GM23338 (cell line): Measurements from ENCODE around the gene ZSWIM1. TPM values are rescaled to one million over a fixed set of nuclear protein-coding genes. Genes with fewer than 3 reads are reported as not detected.

ENCODE experiments used
- ATAC-seq: fragments of 200-7000 bp; cut with Tn5 transposase; 3 replicates; pipeline ENCODE4 v1.9.1; 2020
- DNase-seq: peaks from one replicate; pipeline ENCODE4 v3.0.0-alpha.2; 2015; ENCODE audit warnings: low spot score
- H2AFZ ChIP-seq: fragments of 200-600 bp; sonication (generic); 2 replicates; pipeline ENCODE4 v1.8.0; 2016; ENCODE audit warnings: antibody characterized with exemption, mild to moderate bottlenecking, moderate library complexity
- H3F3A ChIP-seq: fragments of 200-600 bp; sonication (generic); replicated peaks from 2 replicates; pipeline ENCODE4 v1.8.0; 2017; ENCODE audit warnings: antibody characterized with exemption, mixed run types, low read depth
- H3K27ac ChIP-seq: fragments of 200-600 bp; sonication (generic); 2 replicates; pipeline ENCODE4 v1.6.1; 2016; ENCODE audit warnings: low read depth
- H3K27me3 ChIP-seq: fragments of 200-600 bp; sonication (generic); 2 replicates; pipeline ENCODE4 v1.8.0; 2016; ENCODE audit warnings: mild to moderate bottlenecking, mixed run types, moderate library complexity; ENCODE audit not compliant: insufficient read depth
- H3K36me3 ChIP-seq: fragments of 200-600 bp; sonication (generic); 2 replicates; pipeline ENCODE4 v1.8.0; 2016; ENCODE audit warnings: mild to moderate bottlenecking; ENCODE audit not compliant: insufficient read depth
- H3K4me1 ChIP-seq: fragments of 200-600 bp; sonication (generic); 2 replicates; pipeline ENCODE4 v1.8.0; 2016; ENCODE audit warnings: mild to moderate bottlenecking, moderate library complexity; ENCODE audit not compliant: insufficient read depth
- H3K4me2 ChIP-seq: fragments of 200-600 bp; sonication (generic); 2 replicates; pipeline ENCODE4 v1.7.1; 2017; ENCODE audit warnings: mixed run types
- H3K4me3 ChIP-seq: fragments of 200-600 bp; sonication (generic); 2 replicates; pipeline ENCODE4 v1.6.1; 2016; ENCODE audit warnings: mixed run types
- H3K79me2 ChIP-seq: fragments of 200-600 bp; sonication (generic); replicated peaks from 2 replicates; pipeline ENCODE4 v1.8.0; 2017; ENCODE audit warnings: mild to moderate bottlenecking; ENCODE audit not compliant: insufficient read depth
- H3K9me2 ChIP-seq: fragments of 200-600 bp; sonication (generic); 2 replicates; pipeline ENCODE4 v1.8.0; 2017; ENCODE audit not compliant: insufficient read depth
- H4K20me1 ChIP-seq: fragments of 200-600 bp; sonication (generic); replicated peaks from 2 replicates; pipeline ENCODE4 v1.8.0; 2017; ENCODE audit warnings: mild to moderate bottlenecking; ENCODE audit not compliant: insufficient read depth
- H3K27ac Mint-ChIP-seq: 2 replicates; pipeline ENCODE4 v1.8.0; 2020; ENCODE audit warnings: inconsistent platforms, mild to moderate bottlenecking, moderate library complexity, mixed read lengths
- H3K27me3 Mint-ChIP-seq: 3 replicates; pipeline ENCODE4 v1.8.0; 2022; ENCODE audit warnings: low read depth, mild to moderate bottlenecking, moderate library complexity, mixed read lengths, inconsistent platforms; ENCODE audit not compliant: insufficient read depth, poor library complexity
- H3K36me3 Mint-ChIP-seq: 3 replicates; pipeline ENCODE4 v1.8.0; 2021; ENCODE audit warnings: low read depth, mild to moderate bottlenecking, inconsistent platforms, moderate library complexity, mixed read lengths
- H3K4me1 Mint-ChIP-seq: 3 replicates; pipeline ENCODE4 v1.8.0; 2020; ENCODE audit warnings: mild to moderate bottlenecking, inconsistent platforms, mixed read lengths
- H3K4me3 Mint-ChIP-seq: 3 replicates; pipeline ENCODE4 v1.8.0; 2021; ENCODE audit warnings: moderate library complexity, mild to moderate bottlenecking, inconsistent platforms, mixed read lengths
- H3K9me3 Mint-ChIP-seq: 3 replicates; pipeline ENCODE4 v1.8.0; 2020; ENCODE audit warnings: moderate library complexity, mild to moderate bottlenecking, inconsistent platforms, mixed read lengths
- CTCF ChIP-seq, 2 experiments: fragments of 200-600 bp in 1 of 2; sonication (generic) in 1 of 2; conservative IDR thresholded peaks; 2 replicates each; pipeline versions ENCODE4 v1.5.1 to v1.6.1; 2016 to 2017; ENCODE audit warnings: antibody characterized with exemption in 2 of 2, low read depth in 2 of 2, mild to moderate bottlenecking in 2 of 2, moderate library complexity in 1 of 2
- ETS1 ChIP-seq: IDR thresholded peaks from 2 replicates; pipeline ENCODE4 v1.6.1; 2016; ENCODE audit warnings: antibody characterized with exemption
- EZH2 ChIP-seq: fragments of 200-600 bp; sonication (generic); IDR thresholded peaks from one replicate; pipeline ENCODE4 v1.8.0; 2017; ENCODE audit warnings: antibody characterized with exemption, mild to moderate bottlenecking, low read depth; ENCODE audit not compliant: unreplicated experiment
- EZH2phosphoT487 ChIP-seq: fragments of 200-600 bp; sonication (generic); IDR thresholded peaks from one replicate; pipeline ENCODE4 v1.8.1; 2018; ENCODE audit warnings: antibody characterized with exemption; ENCODE audit not compliant: unreplicated experiment
- JUNB ChIP-seq: IDR thresholded peaks from one replicate; pipeline ENCODE4 v1.6.1; 2016; ENCODE audit warnings: antibody characterized with exemption; ENCODE audit not compliant: unreplicated experiment
- NANOG ChIP-seq: IDR thresholded peaks from 2 replicates; pipeline ENCODE4 v1.6.1; 2016; ENCODE audit warnings: antibody characterized with exemption, borderline replicate concordance
- ZNF331 ChIP-seq: fragments of 250-450 bp; sonication (Bioruptor Pico); IDR thresholded peaks from 2 replicates; pipeline ENCODE4 v1.5.0; 2020; ENCODE audit warnings: low read depth, mild to moderate bottlenecking, moderate library complexity
- polyA plus RNA-seq: library from polyadenylated mRNA; unstranded; fragments of >200 nt; fragmentation: Nextera tagmentation; extraction: Ambion mirVana; gene quantifications from 2 replicates; pipeline ENCODE4 v1.2.1, GENCODE V29; 2016
- total RNA-seq: library from RNA; depleted of rRNA; stranded (reverse); fragments of >200 nt; shearing (Covaris generic); gene quantifications from 2 replicates; pipeline ENCODE4 v1.2.3, GENCODE V29; 2014

The ZSWIM1 gene
- total and polyA plus RNA-seq, 2 experiments from 2014 or later, result 11.5 to 16.2 TPM

GRCh38 chr20:45917790-45918141 is 36.7 kb downstream of the ZSWIM1 start:
- DNase-seq, result no peak
- no peak overlapping the region; the same call in 2 of the 3 replicates for H3K4me3 Mint-ChIP-seq
- H3K79me2 ChIP-seq, result no peaks in the 10 kb centered on the region
- H3K4me2 ChIP-seq, result no peak overlapping the region
- peaks cover 10% of the 10 kb centered on the region for H3K4me1 Mint-ChIP-seq
- no peaks in the 10 kb centered on the region for H3K36me3 ChIP-seq
- H3K9me2 ChIP-seq, result no peaks in the 10 kb centered on the region
- H3K27ac Mint-ChIP-seq, result no peak overlapping the region
- H3F3A ChIP-seq, result no peaks in the 10 kb centered on the region
- peaks cover 7% of the 10 kb centered on the region for H3K27me3 Mint-ChIP-seq
- TF ChIP-seq EZH2phosphoT487 (no peak), EZH2 (no peak)
- H3K27ac ChIP-seq, result no peak overlapping the region
- no peaks in the 10 kb centered on the region for H4K20me1 ChIP-seq
- ATAC-seq, result no peak
- no peaks in the 10 kb centered on the region for H3K27me3 ChIP-seq
- H3K36me3 Mint-ChIP-seq, result no peaks in the 10 kb centered on the region
- no peaks in the 10 kb centered on the region for H3K9me3 Mint-ChIP-seq
- no peak overlapping the region for H3K4me3 ChIP-seq
- peaks cover under 1% of the 10 kb centered on the region; the same call in 1 of the 2 replicates for H3K4me1 ChIP-seq
- no peak overlapping the region for H2AFZ ChIP-seq

GRCh38 chr20:45918182-45918737 is 37.2 kb downstream of the ZSWIM1 start:
- H3K27me3 Mint-ChIP-seq, result peaks cover 7% of the 10 kb centered on the region
- H3K4me3 Mint-ChIP-seq, result no peak overlapping the region
- Histone ChIP-seq H3F3A (no peaks in the 10 kb centered on the region), H4K20me1 (no peaks in the 10 kb centered on the region), H3K27me3 (no peaks in the 10 kb centered on the region), H3K4me1 (no peaks in the 10 kb centered on the region), H3K27ac (no peak overlapping the region), H2AFZ (no peak overlapping the region), H3K79me2 (no peaks in the 10 kb centered on the region), H3K4me3 (no peak overlapping the region), H3K4me2 (no peak overlapping the region), H3K36me3 (no peaks in the 10 kb centered on the region), H3K9me2 (no peaks in the 10 kb centered on the region)
- no peak for DNase-seq
- no peaks in the 10 kb centered on the region for H3K9me3 Mint-ChIP-seq
- H3K4me1 Mint-ChIP-seq, result peaks cover 10% of the 10 kb centered on the region
- no peak for ATAC-seq
- H3K36me3 Mint-ChIP-seq, result no peaks in the 10 kb centered on the region
- no peak overlapping the region for H3K27ac Mint-ChIP-seq
- TF ChIP-seq ZNF331 (CRISPR knock-in tag), result no peak
- no peak for TF ChIP-seq CTCF (conservative IDR thresholded peaks at IDR 0.05; ENCODE audit: low read depth in 2 of 2)
- no peak for TF ChIP-seq NANOG
- no peak for TF ChIP-seq JUNB
- no peak for TF ChIP-seq ETS1
